HG03571 (cell line): ENCODE data around the gene GLI1.

Source experiments
- ATAC-seq: cut with Tn5 transposase; IDR thresholded peaks from one replicate; pipeline ENCODE4 v1.9.1; 2021; ENCODE audit not compliant: unreplicated experiment

The GLI1 gene

DNA sequence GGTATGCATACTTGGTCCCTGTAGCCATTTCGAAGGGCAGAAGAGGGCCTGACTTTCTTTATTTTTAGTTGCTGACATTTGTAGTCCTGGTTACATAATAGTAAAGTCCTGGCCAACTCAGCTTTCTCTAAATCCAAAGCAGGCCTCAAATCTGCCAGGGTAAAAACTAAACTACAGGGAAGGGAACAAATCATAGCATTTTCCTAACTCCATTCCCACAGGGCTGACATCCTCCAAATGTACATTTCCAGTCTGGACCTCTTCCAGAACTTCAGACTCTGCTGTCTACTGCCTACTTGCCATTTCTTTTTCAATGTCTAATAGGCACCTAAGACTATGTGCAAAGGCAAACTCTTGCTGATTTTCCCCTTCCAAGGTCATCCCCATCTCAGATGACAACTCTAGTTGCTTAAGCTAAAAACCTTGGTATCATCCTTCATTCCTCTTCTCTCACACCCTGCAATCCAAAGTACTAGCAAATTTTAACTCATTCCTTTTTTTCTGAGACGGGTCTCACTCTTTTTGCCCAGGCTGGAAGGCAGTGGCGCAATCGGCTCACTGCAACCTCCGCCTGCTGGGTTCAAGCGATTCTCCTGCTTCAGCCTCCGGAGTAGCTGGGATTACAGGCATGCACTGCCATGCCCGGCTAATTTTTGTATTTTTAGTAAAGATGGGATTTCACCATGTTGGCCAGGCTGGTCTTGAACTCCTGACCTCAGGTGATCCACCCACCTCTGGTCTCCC is 58.8 kb downstream of the GLI1 start:
- no peak for ATAC-seq

DNA sequence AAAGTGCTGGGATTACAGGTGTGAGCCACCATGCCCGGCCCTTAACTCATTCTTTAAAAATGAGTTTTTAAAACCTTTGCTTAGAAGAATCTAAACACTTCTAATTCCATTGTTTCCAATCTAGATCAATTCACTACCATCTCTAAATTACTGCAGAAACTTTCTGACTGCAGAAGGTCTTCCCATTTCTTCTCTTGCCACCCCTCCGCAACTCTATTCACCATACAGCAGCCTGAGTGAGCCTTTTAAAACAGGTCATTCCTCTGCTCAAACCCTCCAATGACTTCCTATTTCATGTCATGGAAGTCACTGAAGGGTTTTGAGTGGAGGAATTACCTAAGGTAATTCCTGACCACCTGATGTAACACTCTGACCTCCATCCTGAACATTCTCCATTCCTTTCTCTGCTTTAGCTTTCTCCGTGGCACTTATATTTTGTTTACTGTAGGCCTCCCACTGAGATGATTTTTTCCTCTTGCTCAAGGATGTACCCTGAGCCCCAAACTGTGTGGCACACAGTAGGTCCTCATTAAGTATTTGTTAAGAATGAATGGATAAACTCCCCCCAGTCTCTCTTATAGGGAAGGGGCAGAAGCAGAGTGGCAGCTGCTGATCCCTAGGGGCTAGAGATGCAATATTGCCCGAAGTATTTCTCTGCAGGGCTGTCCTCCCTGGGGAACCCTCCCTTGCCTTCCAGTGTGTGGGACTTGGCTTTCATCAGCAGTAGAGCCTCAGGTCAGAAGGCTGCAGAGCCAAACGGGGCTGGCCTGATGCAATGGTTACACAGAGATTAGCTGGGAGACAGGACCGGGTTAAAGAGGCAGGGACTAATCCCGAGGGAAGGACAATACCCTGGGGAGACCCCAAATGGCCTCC is 59.6 kb downstream of the GLI1 start:
- ATAC-seq: no peak

DNA sequence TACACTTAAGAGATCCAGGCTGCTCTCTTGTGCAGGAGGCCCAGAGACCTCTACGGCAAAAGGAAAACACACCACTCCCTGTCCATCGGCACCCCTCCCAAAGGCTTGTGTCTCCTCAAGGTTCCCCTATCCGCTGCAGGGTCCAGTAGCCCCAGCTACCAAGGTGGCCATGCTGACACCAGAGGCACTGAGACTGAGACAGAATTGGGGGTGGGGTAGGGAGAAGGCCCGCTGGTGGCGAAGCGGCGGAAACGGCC is 60.1 kb downstream of the GLI1 start:
- ATAC-seq: no peak

DNA sequence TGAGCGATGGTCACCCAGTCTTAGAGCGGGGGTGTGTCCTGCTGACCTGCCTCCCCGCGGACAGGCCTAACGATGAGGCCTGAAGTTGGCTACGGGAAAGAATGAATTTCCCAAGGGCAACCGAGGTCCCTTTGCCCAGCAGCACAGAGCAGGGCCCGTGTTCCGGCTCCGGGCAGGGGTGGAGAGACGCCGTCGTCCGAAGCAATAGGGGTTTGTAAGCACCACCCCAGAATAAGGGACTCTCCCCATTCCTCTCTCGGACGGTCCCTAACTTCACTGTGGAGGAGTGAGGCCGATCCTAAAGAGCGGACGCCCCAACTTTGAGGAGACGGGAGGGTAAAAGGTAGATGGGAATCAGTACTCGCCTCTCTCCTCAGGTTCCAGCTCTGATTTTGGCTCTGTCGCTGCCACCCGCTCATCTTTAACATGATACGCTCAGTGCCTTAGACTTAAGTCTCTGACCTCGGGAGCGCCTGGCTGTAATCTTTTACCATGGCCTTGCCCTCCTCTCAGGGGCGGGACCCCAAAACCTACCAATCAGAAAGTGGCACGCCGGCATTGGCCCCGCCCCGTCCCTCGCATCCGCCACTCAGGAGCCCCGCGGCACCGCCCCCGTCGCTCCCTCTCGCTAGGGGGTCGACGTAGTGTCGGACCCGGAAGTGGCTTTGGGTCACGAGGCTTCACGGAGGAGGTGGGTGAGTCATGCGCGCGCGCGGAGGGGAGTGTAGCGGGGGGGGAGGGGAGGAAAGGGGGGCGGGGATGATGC is 60.7 kb downstream of the GLI1 start, which contains the start of gene DDIT3:
Gene DDIT3, minus strand, starts transcription at position 462 of the 766 bp plus-strand sequence. CDS start 3,108 bp downstream, outside the sequence.
- peak; percentile 59 for ATAC-seq

DNA sequence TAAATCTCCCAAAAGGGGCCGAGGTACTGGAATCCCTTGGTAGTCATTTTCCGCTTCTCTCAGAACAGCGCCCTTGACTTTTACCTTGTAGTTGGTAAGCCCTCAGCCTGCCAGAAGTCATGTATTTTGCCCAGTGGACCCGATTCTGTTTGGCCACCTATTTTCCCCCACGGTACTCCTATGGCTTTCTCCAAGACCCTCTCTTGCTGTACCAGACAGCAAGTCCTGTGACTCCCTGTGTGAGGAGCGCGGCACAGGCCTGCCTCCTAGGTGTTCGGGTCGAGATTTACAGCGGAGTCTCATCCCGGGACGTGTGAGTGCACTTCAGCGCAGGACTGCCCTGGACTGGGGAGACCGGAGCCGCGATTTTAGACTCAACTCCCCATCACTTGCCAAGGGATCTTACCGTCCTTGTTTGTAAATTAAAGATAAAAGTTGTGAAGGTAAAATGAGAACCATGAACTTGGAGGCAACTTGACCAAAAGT is 62.0 kb downstream of the GLI1 start:
- ATAC-seq: no peak
